Kidney epithelial cell (primary cell): Measurements from ENCODE around the gene ZNF827. TPM values are rescaled to one million over a fixed set of nuclear protein-coding genes. Genes with fewer than 3 reads are reported as not detected.
A peak's percentile ranks its signal among the peaks of the same experiment; 100 is the strongest.

Experiments
- DNase-seq: peaks from one replicate; pipeline ENCODE4 v3.0.0-alpha.2; 2010; ENCODE audit warnings: low read depth
- H3K27me3 ChIP-seq: 2 replicates; pipeline ENCODE4 v1.6.0; 2011; ENCODE audit warnings: low read length; ENCODE audit not compliant: control insufficient read depth, insufficient read depth
- H3K36me3 ChIP-seq: 2 replicates; pipeline ENCODE4 v1.5.1; 2011; ENCODE audit warnings: low read length; ENCODE audit not compliant: control insufficient read depth, insufficient read depth
- H3K4me3 ChIP-seq: 2 replicates; pipeline ENCODE4 v1.5.1; 2011; ENCODE audit warnings: low read depth, mild to moderate bottlenecking, control low read depth, low read length
- total RNA-seq: library from RNA; depleted of rRNA; stranded (reverse); fragments of >200 nt; gene quantifications from 2 replicates; pipeline ENCODE4 v1.2.3, GENCODE V29; 2015
- TF ChIP-seq, protein P1 (sequence below): IDR thresholded peaks from 2 replicates; pipeline ENCODE4 v1.5.1; 2011; ENCODE audit warnings: mild to moderate bottlenecking, moderate library complexity, low read length, control low read depth, inconsistent platforms; ENCODE audit not compliant: insufficient read depth, poor library complexity, severe bottlenecking

The ZNF827 gene
- total RNA-seq, 1 donor from 2014 or later: 14.0 TPM

DNA sequence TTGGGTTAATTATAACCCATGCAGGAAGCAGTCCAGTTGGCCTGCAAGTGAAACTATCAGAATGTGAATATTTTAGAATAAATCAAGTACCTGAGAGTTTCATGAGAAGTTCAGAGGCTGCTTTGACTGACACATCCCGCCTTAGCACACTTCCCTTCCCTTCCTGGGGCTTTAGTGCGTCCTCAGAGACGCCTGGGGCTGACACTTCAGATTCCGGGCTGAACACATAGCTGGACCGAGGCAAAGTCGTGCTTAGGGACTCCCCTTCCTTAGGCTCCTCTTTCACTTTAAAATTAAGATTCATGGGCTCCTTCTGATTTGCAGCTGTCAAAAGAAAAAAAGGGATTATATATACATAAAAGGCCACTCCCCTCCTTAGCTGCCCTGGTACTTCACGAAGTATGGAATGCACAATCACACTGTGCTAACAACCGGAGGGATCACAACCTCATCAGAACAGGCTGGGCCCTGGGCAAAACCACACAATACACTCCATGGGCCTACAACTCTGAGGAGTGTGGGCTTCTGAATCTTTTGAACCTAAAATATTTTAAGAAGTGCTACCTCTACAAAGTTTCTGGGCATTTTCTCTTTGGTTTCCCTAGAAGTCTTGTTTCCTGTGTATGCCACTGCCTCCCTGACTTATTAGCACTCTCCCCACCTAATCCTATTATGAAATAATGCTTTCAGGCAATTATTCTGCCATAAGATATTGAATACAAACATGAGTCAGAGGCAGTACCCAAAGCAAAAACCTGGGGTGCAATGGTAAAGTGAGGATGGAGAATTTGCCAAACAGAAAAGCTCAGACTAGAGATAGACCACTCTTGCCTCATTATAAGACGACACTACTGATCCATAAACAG, 68.2 kb downstream of the ZNF827 start:
- DNase-seq: no peak
- no peaks in the 10 kb centered on the region for H3K27me3 ChIP-seq
- TF ChIP-seq, protein P1, sequence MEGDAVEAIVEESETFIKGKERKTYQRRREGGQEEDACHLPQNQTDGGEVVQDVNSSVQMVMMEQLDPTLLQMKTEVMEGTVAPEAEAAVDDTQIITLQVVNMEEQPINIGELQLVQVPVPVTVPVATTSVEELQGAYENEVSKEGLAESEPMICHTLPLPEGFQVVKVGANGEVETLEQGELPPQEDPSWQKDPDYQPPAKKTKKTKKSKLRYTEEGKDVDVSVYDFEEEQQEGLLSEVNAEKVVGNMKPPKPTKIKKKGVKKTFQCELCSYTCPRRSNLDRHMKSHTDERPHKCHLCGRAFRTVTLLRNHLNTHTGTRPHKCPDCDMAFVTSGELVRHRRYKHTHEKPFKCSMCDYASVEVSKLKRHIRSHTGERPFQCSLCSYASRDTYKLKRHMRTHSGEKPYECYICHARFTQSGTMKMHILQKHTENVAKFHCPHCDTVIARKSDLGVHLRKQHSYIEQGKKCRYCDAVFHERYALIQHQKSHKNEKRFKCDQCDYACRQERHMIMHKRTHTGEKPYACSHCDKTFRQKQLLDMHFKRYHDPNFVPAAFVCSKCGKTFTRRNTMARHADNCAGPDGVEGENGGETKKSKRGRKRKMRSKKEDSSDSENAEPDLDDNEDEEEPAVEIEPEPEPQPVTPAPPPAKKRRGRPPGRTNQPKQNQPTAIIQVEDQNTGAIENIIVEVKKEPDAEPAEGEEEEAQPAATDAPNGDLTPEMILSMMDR: no peak
- no peak overlapping the region for H3K4me3 ChIP-seq
- H3K36me3 ChIP-seq: no peaks in the 10 kb centered on the region

DNA sequence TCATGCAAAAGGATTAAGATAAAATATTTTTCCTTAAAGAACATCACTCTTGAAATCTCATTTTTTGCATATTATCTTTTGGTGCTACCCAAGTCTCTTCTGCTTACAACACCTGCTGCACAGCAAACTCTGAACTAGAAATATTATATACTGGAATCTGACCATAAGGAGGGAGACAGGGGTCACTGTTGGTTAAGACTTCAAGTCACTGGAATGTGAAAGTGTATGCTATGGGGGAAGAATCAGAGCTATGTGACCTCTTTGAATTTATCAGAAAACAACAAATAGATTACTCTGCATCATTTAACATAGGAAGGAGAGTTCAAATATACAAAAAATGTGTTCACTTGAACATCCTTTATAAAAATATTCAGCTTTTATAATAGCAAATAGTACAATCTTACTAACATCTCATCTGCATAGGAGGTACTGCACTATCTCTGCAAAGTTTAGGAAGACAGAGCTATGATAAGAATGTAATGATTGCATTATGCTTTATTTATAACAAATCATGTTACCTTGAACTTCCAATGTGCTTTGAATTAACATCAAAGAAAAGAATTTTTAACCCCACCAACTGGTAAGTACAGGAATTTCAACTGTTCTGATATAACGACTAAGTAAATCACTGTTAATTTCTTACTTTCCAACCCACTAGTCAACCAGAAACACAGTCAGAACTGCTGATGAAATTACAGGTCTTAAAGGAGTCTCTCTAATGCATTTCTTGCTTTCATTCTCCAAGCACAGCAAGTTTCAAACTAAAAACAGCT, 69.8 kb downstream of the ZNF827 start:
- no peak for DNase-seq
- Histone ChIP-seq H3K36me3 (no peaks in the 10 kb centered on the region), H3K4me3 (no peak overlapping the region), H3K27me3 (no peaks in the 10 kb centered on the region)
- TF ChIP-seq, protein P1: peak; percentile 11

DNA sequence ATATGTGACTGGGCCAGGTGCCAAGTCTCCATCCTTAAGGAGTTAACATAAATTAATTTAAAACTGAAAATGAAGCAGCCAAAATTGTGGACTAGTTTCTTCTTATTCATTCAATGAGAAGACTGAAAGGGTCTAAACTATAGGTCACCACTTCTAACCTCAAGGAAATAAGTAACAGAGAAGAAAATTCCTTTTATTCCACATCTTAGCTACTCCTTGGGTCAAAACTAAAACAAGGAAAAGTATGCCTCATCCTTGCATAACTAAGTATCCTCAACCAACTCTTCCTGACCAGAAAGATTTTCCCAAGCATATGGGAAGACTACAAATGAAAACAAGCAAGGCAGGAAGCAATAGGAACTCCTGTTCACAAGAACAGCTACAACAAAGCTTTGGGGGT, 71.2 kb downstream of the ZNF827 start:
- no peaks in the 10 kb centered on the region for H3K36me3 ChIP-seq
- no peak overlapping the region for H3K4me3 ChIP-seq
- H3K27me3 ChIP-seq: no peaks in the 10 kb centered on the region
- TF ChIP-seq, protein P1: no peak
- no peak for DNase-seq

DNA sequence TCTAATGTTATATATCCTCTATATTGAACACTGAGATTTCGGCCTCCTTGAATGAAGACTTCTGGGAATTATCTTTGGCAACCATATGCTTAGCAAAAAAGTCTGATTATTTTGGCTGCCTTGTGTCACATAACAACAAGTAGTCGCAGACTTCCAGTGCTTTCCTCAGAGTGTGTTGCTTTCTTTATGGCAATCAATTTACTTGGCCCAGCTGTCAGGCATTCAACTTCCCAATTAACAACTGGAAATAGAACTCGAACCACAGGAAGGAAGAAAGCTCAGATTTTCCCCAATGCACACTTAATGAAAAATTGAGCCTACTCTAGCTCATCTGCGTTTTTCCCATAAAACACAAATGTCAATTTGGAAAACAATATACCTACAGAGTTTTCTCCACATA, 71.6 kb downstream of the ZNF827 start:
- no peaks in the 10 kb centered on the region for H3K27me3 ChIP-seq
- no peak for DNase-seq
- H3K36me3 ChIP-seq: no peaks in the 10 kb centered on the region
- no peak overlapping the region for H3K4me3 ChIP-seq
- TF ChIP-seq, protein P1: no peak

DNA sequence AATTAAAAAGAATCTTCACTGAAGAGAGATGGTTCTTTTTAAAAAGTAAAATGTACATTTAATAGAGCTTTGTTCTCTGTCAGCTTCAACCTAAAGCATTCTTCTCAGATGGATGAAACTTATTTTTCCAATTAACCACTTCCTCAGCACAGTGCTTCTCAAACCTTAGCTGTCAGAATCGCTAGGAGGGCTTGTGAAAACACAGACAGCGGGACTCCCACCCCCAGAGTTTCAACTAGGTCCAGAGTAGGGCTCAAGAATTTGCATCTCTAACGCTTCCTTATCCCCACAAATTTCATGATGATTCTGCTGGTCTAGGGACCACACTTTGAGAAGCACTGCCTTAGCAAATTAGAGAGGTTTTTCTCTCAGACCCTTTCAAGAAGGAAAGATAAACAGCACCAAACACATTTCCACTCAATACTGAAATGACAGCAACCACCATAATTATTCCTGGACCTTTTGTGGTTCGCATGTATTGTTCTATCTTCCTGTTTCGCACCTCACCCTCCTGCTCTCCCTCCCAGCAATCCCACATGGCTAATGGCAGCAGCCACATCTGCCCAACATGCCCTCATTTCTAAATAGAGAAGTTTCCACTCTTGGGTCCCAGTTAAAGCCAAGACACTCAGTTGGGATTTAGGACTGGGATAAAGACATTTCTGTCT, 73.2 kb downstream of the ZNF827 start:
- Histone ChIP-seq H3K4me3 (no peak overlapping the region), H3K27me3 (no peaks in the 10 kb centered on the region), H3K36me3 (no peaks in the 10 kb centered on the region)
- DNase-seq: no peak
- TF ChIP-seq, protein P1: no peak
